GM23338 (cell line): ENCODE measurements around the gene TMEM185A. TPM values are rescaled to one million over a fixed set of nuclear protein-coding genes. Genes with fewer than 3 reads are reported as not detected.

Experiments
- ATAC-seq: fragments of 200-7000 bp; cut with Tn5 transposase; 3 replicates; pipeline ENCODE4 v1.9.1; 2020
- DNase-seq: peaks from one replicate; pipeline ENCODE4 v3.0.0-alpha.2; 2015; ENCODE audit warnings: low spot score
- H2AFZ ChIP-seq: fragments of 200-600 bp; sonication (generic); 2 replicates; pipeline ENCODE4 v1.8.0; 2016; ENCODE audit warnings: antibody characterized with exemption, mild to moderate bottlenecking, moderate library complexity
- H3F3A ChIP-seq: fragments of 200-600 bp; sonication (generic); replicated peaks from 2 replicates; pipeline ENCODE4 v1.8.0; 2017; ENCODE audit warnings: antibody characterized with exemption, mixed run types, low read depth
- H3K27ac ChIP-seq: fragments of 200-600 bp; sonication (generic); 2 replicates; pipeline ENCODE4 v1.6.1; 2016; ENCODE audit warnings: low read depth
- H3K27me3 ChIP-seq: fragments of 200-600 bp; sonication (generic); 2 replicates; pipeline ENCODE4 v1.8.0; 2016; ENCODE audit warnings: mild to moderate bottlenecking, mixed run types, moderate library complexity; ENCODE audit not compliant: insufficient read depth
- H3K36me3 ChIP-seq: fragments of 200-600 bp; sonication (generic); 2 replicates; pipeline ENCODE4 v1.8.0; 2016; ENCODE audit warnings: mild to moderate bottlenecking; ENCODE audit not compliant: insufficient read depth
- H3K4me1 ChIP-seq: fragments of 200-600 bp; sonication (generic); 2 replicates; pipeline ENCODE4 v1.8.0; 2016; ENCODE audit warnings: mild to moderate bottlenecking, moderate library complexity; ENCODE audit not compliant: insufficient read depth
- H3K4me2 ChIP-seq: fragments of 200-600 bp; sonication (generic); 2 replicates; pipeline ENCODE4 v1.7.1; 2017; ENCODE audit warnings: mixed run types
- H3K4me3 ChIP-seq: fragments of 200-600 bp; sonication (generic); 2 replicates; pipeline ENCODE4 v1.6.1; 2016; ENCODE audit warnings: mixed run types
- H3K79me2 ChIP-seq: fragments of 200-600 bp; sonication (generic); replicated peaks from 2 replicates; pipeline ENCODE4 v1.8.0; 2017; ENCODE audit warnings: mild to moderate bottlenecking; ENCODE audit not compliant: insufficient read depth
- H3K9me2 ChIP-seq: fragments of 200-600 bp; sonication (generic); 2 replicates; pipeline ENCODE4 v1.8.0; 2017; ENCODE audit not compliant: insufficient read depth
- H4K20me1 ChIP-seq: fragments of 200-600 bp; sonication (generic); replicated peaks from 2 replicates; pipeline ENCODE4 v1.8.0; 2017; ENCODE audit warnings: mild to moderate bottlenecking; ENCODE audit not compliant: insufficient read depth
- H3K27ac Mint-ChIP-seq: 2 replicates; pipeline ENCODE4 v1.8.0; 2020; ENCODE audit warnings: inconsistent platforms, mild to moderate bottlenecking, moderate library complexity, mixed read lengths
- H3K27me3 Mint-ChIP-seq: 3 replicates; pipeline ENCODE4 v1.8.0; 2022; ENCODE audit warnings: low read depth, mild to moderate bottlenecking, moderate library complexity, mixed read lengths, inconsistent platforms; ENCODE audit not compliant: insufficient read depth, poor library complexity
- H3K36me3 Mint-ChIP-seq: 3 replicates; pipeline ENCODE4 v1.8.0; 2021; ENCODE audit warnings: low read depth, mild to moderate bottlenecking, inconsistent platforms, moderate library complexity, mixed read lengths
- H3K4me1 Mint-ChIP-seq: 3 replicates; pipeline ENCODE4 v1.8.0; 2020; ENCODE audit warnings: mild to moderate bottlenecking, inconsistent platforms, mixed read lengths
- H3K4me3 Mint-ChIP-seq: 3 replicates; pipeline ENCODE4 v1.8.0; 2021; ENCODE audit warnings: moderate library complexity, mild to moderate bottlenecking, inconsistent platforms, mixed read lengths
- H3K9me3 Mint-ChIP-seq: 3 replicates; pipeline ENCODE4 v1.8.0; 2020; ENCODE audit warnings: moderate library complexity, mild to moderate bottlenecking, inconsistent platforms, mixed read lengths
- CREB1 ChIP-seq: fragments of 250-450 bp; sonication (Bioruptor Pico); IDR thresholded peaks from 2 replicates; pipeline ENCODE4 v1.5.0; 2020; ENCODE audit warnings: low read depth, mild to moderate bottlenecking, moderate library complexity
- EZH2 ChIP-seq: fragments of 200-600 bp; sonication (generic); IDR thresholded peaks from one replicate; pipeline ENCODE4 v1.8.0; 2017; ENCODE audit warnings: antibody characterized with exemption, mild to moderate bottlenecking, low read depth; ENCODE audit not compliant: unreplicated experiment
- EZH2phosphoT487 ChIP-seq: fragments of 200-600 bp; sonication (generic); IDR thresholded peaks from one replicate; pipeline ENCODE4 v1.8.1; 2018; ENCODE audit warnings: antibody characterized with exemption; ENCODE audit not compliant: unreplicated experiment
- JUNB ChIP-seq: IDR thresholded peaks from one replicate; pipeline ENCODE4 v1.6.1; 2016; ENCODE audit warnings: antibody characterized with exemption; ENCODE audit not compliant: unreplicated experiment
- NANOG ChIP-seq: IDR thresholded peaks from 2 replicates; pipeline ENCODE4 v1.6.1; 2016; ENCODE audit warnings: antibody characterized with exemption, borderline replicate concordance
- POLR2AphosphoS5 ChIP-seq: IDR thresholded peaks from 2 replicates; pipeline ENCODE4 v1.6.1; 2016; ENCODE audit warnings: antibody characterized with exemption, low read depth
- STAT1 ChIP-seq: IDR thresholded peaks from one replicate; pipeline ENCODE4 v1.6.1; 2016; ENCODE audit warnings: antibody characterized with exemption; ENCODE audit not compliant: unreplicated experiment
- ZNF114 ChIP-seq: fragments of 250-450 bp; sonication (Bioruptor Pico); IDR thresholded peaks from 2 replicates; pipeline ENCODE4 v1.5.0; 2020; ENCODE audit warnings: mild to moderate bottlenecking, moderate library complexity
- ZNF331 ChIP-seq: fragments of 250-450 bp; sonication (Bioruptor Pico); IDR thresholded peaks from 2 replicates; pipeline ENCODE4 v1.5.0; 2020; ENCODE audit warnings: low read depth, mild to moderate bottlenecking, moderate library complexity
- polyA plus RNA-seq: library from polyadenylated mRNA; unstranded; fragments of >200 nt; fragmentation: Nextera tagmentation; extraction: Ambion mirVana; gene quantifications from 2 replicates; pipeline ENCODE4 v1.2.1, GENCODE V29; 2016
- total RNA-seq: library from RNA; depleted of rRNA; stranded (reverse); fragments of >200 nt; shearing (Covaris generic); gene quantifications from 2 replicates; pipeline ENCODE4 v1.2.3, GENCODE V29; 2014
- TF ChIP-seq, protein P1 (sequence below): IDR thresholded peaks from 2 replicates; pipeline ENCODE4 v1.6.1; 2016; ENCODE audit warnings: antibody characterized with exemption
- TF ChIP-seq, protein P2 (sequence below): IDR thresholded peaks from one replicate; pipeline ENCODE4 v1.6.1; 2018; ENCODE audit warnings: antibody characterized with exemption; ENCODE audit not compliant: unreplicated experiment
- TF ChIP-seq, protein P3 (sequence below): fragments of 250-450 bp; sonication (Bioruptor Pico); IDR thresholded peaks from 2 replicates; pipeline ENCODE4 v1.5.0; 2020; ENCODE audit warnings: mild to moderate bottlenecking, moderate library complexity
- TF ChIP-seq, protein P4 (sequence below), 2 experiments: fragments of 200-600 bp in 1 of 2; sonication (generic) in 1 of 2; conservative IDR thresholded peaks; 2 replicates each; pipeline versions ENCODE4 v1.5.1 to v1.6.1; 2016 to 2017; ENCODE audit warnings: antibody characterized with exemption in 2 of 2, low read depth in 2 of 2, mild to moderate bottlenecking in 2 of 2, moderate library complexity in 1 of 2

Gene TMEM185A
- total and polyA plus RNA-seq, 2 experiments from 2014 or later: 9.3 to 16.7 TPM

DNA sequence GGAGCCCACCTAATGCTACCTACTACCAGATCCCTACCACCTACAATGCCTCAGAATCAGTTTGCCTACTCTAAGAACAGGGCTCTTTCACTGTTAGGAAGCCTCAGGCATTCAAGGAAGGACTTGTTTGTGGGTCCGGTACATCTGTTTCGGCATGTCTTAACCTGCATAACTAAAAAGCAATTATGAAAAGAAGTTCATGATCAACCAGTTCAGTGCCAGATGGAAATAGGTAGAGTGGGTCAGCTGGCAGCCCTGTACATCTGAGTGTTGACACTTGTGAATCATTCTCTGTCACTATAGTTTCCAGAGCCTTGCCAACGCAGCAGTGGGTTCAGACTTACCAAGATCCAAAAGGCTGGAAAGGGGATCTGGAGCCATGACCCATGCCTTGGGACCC, 3.3 kb downstream of the TMEM185A start:
- no peak for DNase-seq
- H3K9me3 Mint-ChIP-seq: no peaks in the 10 kb centered on the region; the same call in 2 of the 3 replicates
- H3K4me1 Mint-ChIP-seq: peaks cover 46% of the 10 kb centered on the region
- Histone ChIP-seq H3F3A (no peaks in the 10 kb centered on the region), H3K4me1 (peaks cover 17% of the 10 kb centered on the region; the same call in 1 of the 2 replicates), H2AFZ (no peak overlapping the region), H3K27ac (no peak overlapping the region), H3K4me2 (no peak overlapping the region), H3K36me3 (no peaks in the 10 kb centered on the region), H3K79me2 (peaks cover 61% of the 10 kb centered on the region), H3K27me3 (peaks cover 11% of the 10 kb centered on the region), H3K4me3 (no peak overlapping the region), H4K20me1 (0 out of 2 replicates have a peak, but pooled peaks cover 6% of the 10 kb centered on the region), H3K9me2 (no peaks in the 10 kb centered on the region)
- ATAC-seq: no peak
- no peak overlapping the region for H3K27ac Mint-ChIP-seq
- no peak overlapping the region for H3K4me3 Mint-ChIP-seq
- TF ChIP-seq STAT1: no peak
- TF ChIP-seq EZH2phosphoT487: no peak
- no peak for TF ChIP-seq ZNF331
- no peak for TF ChIP-seq JUNB
- TF ChIP-seq, protein P1, sequence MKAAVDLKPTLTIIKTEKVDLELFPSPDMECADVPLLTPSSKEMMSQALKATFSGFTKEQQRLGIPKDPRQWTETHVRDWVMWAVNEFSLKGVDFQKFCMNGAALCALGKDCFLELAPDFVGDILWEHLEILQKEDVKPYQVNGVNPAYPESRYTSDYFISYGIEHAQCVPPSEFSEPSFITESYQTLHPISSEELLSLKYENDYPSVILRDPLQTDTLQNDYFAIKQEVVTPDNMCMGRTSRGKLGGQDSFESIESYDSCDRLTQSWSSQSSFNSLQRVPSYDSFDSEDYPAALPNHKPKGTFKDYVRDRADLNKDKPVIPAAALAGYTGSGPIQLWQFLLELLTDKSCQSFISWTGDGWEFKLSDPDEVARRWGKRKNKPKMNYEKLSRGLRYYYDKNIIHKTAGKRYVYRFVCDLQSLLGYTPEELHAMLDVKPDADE: no peak
- TF ChIP-seq ZNF114 (CRISPR knock-in tag): no peak
- TF ChIP-seq NANOG: no peak
- TF ChIP-seq, protein P2, sequence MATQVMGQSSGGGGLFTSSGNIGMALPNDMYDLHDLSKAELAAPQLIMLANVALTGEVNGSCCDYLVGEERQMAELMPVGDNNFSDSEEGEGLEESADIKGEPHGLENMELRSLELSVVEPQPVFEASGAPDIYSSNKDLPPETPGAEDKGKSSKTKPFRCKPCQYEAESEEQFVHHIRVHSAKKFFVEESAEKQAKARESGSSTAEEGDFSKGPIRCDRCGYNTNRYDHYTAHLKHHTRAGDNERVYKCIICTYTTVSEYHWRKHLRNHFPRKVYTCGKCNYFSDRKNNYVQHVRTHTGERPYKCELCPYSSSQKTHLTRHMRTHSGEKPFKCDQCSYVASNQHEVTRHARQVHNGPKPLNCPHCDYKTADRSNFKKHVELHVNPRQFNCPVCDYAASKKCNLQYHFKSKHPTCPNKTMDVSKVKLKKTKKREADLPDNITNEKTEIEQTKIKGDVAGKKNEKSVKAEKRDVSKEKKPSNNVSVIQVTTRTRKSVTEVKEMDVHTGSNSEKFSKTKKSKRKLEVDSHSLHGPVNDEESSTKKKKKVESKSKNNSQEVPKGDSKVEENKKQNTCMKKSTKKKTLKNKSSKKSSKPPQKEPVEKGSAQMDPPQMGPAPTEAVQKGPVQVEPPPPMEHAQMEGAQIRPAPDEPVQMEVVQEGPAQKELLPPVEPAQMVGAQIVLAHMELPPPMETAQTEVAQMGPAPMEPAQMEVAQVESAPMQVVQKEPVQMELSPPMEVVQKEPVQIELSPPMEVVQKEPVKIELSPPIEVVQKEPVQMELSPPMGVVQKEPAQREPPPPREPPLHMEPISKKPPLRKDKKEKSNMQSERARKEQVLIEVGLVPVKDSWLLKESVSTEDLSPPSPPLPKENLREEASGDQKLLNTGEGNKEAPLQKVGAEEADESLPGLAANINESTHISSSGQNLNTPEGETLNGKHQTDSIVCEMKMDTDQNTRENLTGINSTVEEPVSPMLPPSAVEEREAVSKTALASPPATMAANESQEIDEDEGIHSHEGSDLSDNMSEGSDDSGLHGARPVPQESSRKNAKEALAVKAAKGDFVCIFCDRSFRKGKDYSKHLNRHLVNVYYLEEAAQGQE: no peak
- TF ChIP-seq EZH2: no peak
- TF ChIP-seq POLR2AphosphoS5: no peak
- no peak for TF ChIP-seq CREB1
- TF ChIP-seq, protein P3, sequence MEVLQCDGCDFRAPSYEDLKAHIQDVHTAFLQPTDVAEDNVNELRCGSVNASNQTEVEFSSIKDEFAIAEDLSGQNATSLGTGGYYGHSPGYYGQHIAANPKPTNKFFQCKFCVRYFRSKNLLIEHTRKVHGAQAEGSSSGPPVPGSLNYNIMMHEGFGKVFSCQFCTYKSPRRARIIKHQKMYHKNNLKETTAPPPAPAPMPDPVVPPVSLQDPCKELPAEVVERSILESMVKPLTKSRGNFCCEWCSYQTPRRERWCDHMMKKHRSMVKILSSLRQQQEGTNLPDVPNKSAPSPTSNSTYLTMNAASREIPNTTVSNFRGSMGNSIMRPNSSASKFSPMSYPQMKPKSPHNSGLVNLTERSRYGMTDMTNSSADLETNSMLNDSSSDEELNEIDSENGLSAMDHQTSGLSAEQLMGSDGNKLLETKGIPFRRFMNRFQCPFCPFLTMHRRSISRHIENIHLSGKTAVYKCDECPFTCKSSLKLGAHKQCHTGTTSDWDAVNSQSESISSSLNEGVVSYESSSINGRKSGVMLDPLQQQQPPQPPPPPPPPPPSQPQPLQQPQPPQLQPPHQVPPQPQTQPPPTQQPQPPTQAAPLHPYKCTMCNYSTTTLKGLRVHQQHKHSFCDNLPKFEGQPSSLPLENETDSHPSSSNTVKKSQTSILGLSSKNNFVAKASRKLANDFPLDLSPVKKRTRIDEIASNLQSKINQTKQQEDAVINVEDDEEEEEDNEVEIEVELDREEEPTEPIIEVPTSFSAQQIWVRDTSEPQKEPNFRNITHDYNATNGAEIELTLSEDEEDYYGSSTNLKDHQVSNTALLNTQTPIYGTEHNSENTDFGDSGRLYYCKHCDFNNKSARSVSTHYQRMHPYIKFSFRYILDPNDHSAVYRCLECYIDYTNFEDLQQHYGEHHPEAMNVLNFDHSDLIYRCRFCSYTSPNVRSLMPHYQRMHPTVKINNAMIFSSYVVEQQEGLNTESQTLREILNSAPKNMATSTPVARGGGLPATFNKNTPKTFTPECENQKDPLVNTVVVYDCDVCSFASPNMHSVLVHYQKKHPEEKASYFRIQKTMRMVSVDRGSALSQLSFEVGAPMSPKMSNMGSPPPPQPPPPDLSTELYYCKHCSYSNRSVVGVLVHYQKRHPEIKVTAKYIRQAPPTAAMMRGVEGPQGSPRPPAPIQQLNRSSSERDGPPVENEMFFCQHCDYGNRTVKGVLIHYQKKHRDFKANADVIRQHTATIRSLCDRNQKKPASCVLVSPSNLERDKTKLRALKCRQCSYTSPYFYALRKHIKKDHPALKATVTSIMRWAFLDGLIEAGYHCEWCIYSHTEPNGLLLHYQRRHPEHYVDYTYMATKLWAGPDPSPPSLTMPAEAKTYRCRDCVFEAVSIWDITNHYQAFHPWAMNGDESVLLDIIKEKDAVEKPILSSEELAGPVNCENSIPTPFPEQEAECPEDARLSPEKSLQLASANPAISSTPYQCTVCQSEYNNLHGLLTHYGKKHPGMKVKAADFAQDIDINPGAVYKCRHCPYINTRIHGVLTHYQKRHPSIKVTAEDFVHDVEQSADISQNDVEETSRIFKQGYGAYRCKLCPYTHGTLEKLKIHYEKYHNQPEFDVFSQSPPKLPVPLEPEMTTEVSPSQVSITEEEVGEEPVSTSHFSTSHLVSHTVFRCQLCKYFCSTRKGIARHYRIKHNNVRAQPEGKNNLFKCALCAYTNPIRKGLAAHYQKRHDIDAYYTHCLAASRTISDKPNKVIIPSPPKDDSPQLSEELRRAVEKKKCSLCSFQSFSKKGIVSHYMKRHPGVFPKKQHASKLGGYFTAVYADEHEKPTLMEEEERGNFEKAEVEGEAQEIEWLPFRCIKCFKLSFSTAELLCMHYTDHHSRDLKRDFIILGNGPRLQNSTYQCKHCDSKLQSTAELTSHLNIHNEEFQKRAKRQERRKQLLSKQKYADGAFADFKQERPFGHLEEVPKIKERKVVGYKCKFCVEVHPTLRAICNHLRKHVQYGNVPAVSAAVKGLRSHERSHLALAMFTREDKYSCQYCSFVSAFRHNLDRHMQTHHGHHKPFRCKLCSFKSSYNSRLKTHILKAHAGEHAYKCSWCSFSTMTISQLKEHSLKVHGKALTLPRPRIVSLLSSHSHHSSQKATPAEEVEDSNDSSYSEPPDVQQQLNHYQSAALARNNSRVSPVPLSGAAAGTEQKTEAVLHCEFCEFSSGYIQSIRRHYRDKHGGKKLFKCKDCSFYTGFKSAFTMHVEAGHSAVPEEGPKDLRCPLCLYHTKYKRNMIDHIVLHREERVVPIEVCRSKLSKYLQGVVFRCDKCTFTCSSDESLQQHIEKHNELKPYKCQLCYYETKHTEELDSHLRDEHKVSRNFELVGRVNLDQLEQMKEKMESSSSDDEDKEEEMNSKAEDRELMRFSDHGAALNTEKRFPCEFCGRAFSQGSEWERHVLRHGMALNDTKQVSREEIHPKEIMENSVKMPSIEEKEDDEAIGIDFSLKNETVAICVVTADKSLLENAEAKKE: no peak
- TF ChIP-seq, protein P4, sequence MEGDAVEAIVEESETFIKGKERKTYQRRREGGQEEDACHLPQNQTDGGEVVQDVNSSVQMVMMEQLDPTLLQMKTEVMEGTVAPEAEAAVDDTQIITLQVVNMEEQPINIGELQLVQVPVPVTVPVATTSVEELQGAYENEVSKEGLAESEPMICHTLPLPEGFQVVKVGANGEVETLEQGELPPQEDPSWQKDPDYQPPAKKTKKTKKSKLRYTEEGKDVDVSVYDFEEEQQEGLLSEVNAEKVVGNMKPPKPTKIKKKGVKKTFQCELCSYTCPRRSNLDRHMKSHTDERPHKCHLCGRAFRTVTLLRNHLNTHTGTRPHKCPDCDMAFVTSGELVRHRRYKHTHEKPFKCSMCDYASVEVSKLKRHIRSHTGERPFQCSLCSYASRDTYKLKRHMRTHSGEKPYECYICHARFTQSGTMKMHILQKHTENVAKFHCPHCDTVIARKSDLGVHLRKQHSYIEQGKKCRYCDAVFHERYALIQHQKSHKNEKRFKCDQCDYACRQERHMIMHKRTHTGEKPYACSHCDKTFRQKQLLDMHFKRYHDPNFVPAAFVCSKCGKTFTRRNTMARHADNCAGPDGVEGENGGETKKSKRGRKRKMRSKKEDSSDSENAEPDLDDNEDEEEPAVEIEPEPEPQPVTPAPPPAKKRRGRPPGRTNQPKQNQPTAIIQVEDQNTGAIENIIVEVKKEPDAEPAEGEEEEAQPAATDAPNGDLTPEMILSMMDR (conservative IDR thresholded peaks at IDR 0.05; ENCODE audit: low read depth in 2 of 2): no peak
- no peaks in the 10 kb centered on the region for H3K36me3 Mint-ChIP-seq
- peaks cover 10% of the 10 kb centered on the region for H3K27me3 Mint-ChIP-seq
